GM12878 (cell line): ENCODE measurements around the gene CCL3. TPM values are rescaled to one million over a fixed set of nuclear protein-coding genes. Genes with fewer than 3 reads are reported as not detected.

ENCODE experiments used
- CREB1 ChIP-seq: IDR thresholded peaks from 2 replicates; pipeline ENCODE4 v1.6.1; 2012; ENCODE audit warnings: low read depth, mild to moderate bottlenecking, inconsistent platforms
- EP300 ChIP-seq, 2 experiments: fragments of 150-350 bp in 1 of 2; IDR thresholded peaks; 2 replicates each; pipeline ENCODE4 v1.6.1; 2011 to 2012; ENCODE audit warnings: low read depth in 2 of 2, low read length in 2 of 2, borderline replicate concordance in 1 of 2, improper control_type of control experiment in 1 of 2, inconsistent platforms in 1 of 2; ENCODE audit not compliant: control insufficient read depth in 1 of 2
- IKZF1 ChIP-seq: fragments of 450-650 bp; conservative IDR thresholded peaks from 2 replicates; pipeline ENCODE4 v1.6.1; 2017; ENCODE audit warnings: antibody characterized with exemption, mild to moderate bottlenecking
- IKZF2 ChIP-seq, 2 experiments: fragments of 450-650 bp; IDR thresholded peaks; 2 replicates each; pipeline ENCODE4 v1.6.1; 2017; ENCODE audit warnings: mild to moderate bottlenecking in 2 of 2, moderate library complexity in 2 of 2
- IRF4 ChIP-seq: IDR thresholded peaks from 2 replicates; pipeline ENCODE4 v1.6.1; 2011; ENCODE audit warnings: low read depth, low read length
- JUNB ChIP-seq: IDR thresholded peaks from 2 replicates; pipeline ENCODE4 v1.6.1; 2016; ENCODE audit warnings: antibody characterized with exemption, mild to moderate bottlenecking
- NFIC ChIP-seq: IDR thresholded peaks from 2 replicates; pipeline ENCODE4 v1.6.1; 2012; ENCODE audit warnings: low read depth, mild to moderate bottlenecking, inconsistent platforms, low read length, moderate library complexity
- NRF1 ChIP-seq: conservative IDR thresholded peaks from 2 replicates; pipeline ENCODE4 v1.6.1; 2011; ENCODE audit warnings: mild to moderate bottlenecking, low read depth, low read length, improper control_type of control experiment
- RFX5 ChIP-seq: IDR thresholded peaks from 2 replicates; pipeline ENCODE4 v1.6.1; 2011; ENCODE audit warnings: low read depth, low read length, improper control_type of control experiment
- RUNX3 ChIP-seq: IDR thresholded peaks from 2 replicates; pipeline ENCODE4 v1.6.1; 2012; ENCODE audit warnings: low read length, inconsistent platforms
- SMAD1 ChIP-seq: fragments of 450-650 bp; IDR thresholded peaks from 2 replicates; pipeline ENCODE4 v1.6.1; 2018; ENCODE audit warnings: mild to moderate bottlenecking, low read depth; ENCODE audit not compliant: partially characterized antibody
- SPI1 ChIP-seq: IDR thresholded peaks from 2 replicates; pipeline ENCODE4 v1.6.1; 2011; ENCODE audit warnings: low read depth, mild to moderate bottlenecking, low read length, moderate library complexity, borderline replicate concordance; ENCODE audit not compliant: insufficient read depth
- YBX1 ChIP-seq: fragments of 450-650 bp; IDR thresholded peaks from 2 replicates; pipeline ENCODE4 v1.6.1; 2016; ENCODE audit warnings: antibody characterized with exemption
- ZBTB4 ChIP-seq: fragments of 450-650 bp; formaldehyde crosslinking; IDR thresholded peaks from 2 replicates; pipeline ENCODE4 v1.4.0; 2022; ENCODE audit warnings: mild to moderate bottlenecking, moderate library complexity
- ZNF592 ChIP-seq: fragments of 450-650 bp; IDR thresholded peaks from 2 replicates; pipeline ENCODE4 v1.6.1; 2017; ENCODE audit warnings: mild to moderate bottlenecking, moderate library complexity
- polyA plus RNA-seq, 11 experiments: library from polyadenylated mRNA; depleted of rRNA in 4 of 11; unstranded in 6 of 11; stranded (reverse) in 5 of 11; fragments of >200 nt; fragmentation: Nextera tagmentation in 4 of 11; fragmentation: Illumina TruSeq in 1 of 11; extraction: Ambion mirVana in 4 of 11; extraction: Trizol in 1 of 11; gene quantifications; 1 replicate in 1 of 11; 2 replicates in 10 of 11; pipeline versions ENCODE4 v1.2.1 to v1.2.3, GENCODE V29; 2011 to 2016; ENCODE audit warnings: inconsistent platforms in 2 of 11, missing spikeins in 2 of 11, low read depth in 1 of 11
- total RNA-seq, 4 experiments: library from RNA; depleted of rRNA in 3 of 4; stranded (reverse); fragments of >200 nt in 3 of 4; fragmentation: Illumina TruSeq in 1 of 4; extraction: Trizol in 1 of 4; gene quantifications; 2 replicates each; pipeline versions ENCODE4 v1.2.1 to v1.2.3, GENCODE V29; 2013 to 2021

Gene CCL3
- total and polyA plus RNA-seq, 10 of the 15 experiments (the other 5 are each of a cell fraction or from before 2014, with no cell fraction given) = 96.5 to 1,488 (median 199) TPM

GRCh38 chr17:36074365-36074764, 15.6 kb downstream of the CCL3 start (continued):
- TF ChIP-seq ZBTB4 (CRISPR knock-in tag) (no peak), RUNX3 (peak; percentile 64), IRF4 (peak; percentile 42), IKZF1 (peak; percentile 26; the same call in 1 of the 2 replicates), SMAD1 (no peak), ZNF592 (no peak), JUNB (peak; percentile 54; the same call in 1 of the 2 replicates), SPI1 (no peak), RFX5 (no peak), EP300 (IDR thresholded peaks at IDR 0.05; ENCODE audit: borderline replicate concordance in 1 of 2, control insufficient read depth in 1 of 2, low read depth in 2 of 2, low read length in 2 of 2) (peak in 1 of 2 experiments; percentile 33; a peak in 1 of 4 replicates), CREB1 (no peak), NFIC (0 out of 2 replicates have a peak, but pooled peaks have one; percentile 23), NRF1 (no peak), YBX1 (no peak), IKZF2 (IDR thresholded peaks at IDR 0.05) (peak; percentile 49 to 51)
